Activated effector memory CD4-positive, alpha-beta T cell treated with anti-CD3 and anti-CD28 coated beads, Interleukin-2, amount 50 U/mL, for 16 hours (primary cell): ENCODE data around the gene IQCF2.
"Not testable (repeated sequence)": the region's sequence is repeated elsewhere in the genome, so short reads cannot be mapped to it uniquely, and the experiment has no call there.

Experiments
- DNase-seq: peaks from one replicate; pipeline ENCODE4 v3.0.0-alpha.2; 2020

IQCF2 gene

GRCh38 chr3:51886447-51886846 is 25.0 kb downstream of the IQCF2 start:
- no peak for DNase-seq

- no peak for DNase-seq
Observed at GRCh38 chr3:51887620-51888019, 26.2 kb downstream of the IQCF2 start.

- DNase-seq, result no peak
Observed at GRCh38 chr3:51888463-51889105, 27.2 kb downstream of the IQCF2 start.

- DNase-seq, result no peak
Observed at GRCh38 chr3:51891242-51892039, 30.0 kb downstream of the IQCF2 start.

GRCh38 chr3:51894391-51894790 is 33.0 kb downstream of the IQCF2 start:
- DNase-seq, result no peak

GRCh38 chr3:51894939-51895338 is 33.5 kb downstream of the IQCF2 start:
- no peak for DNase-seq

GRCh38 chr3:51896607-51897305 is 35.3 kb downstream of the IQCF2 start:
- no peak for DNase-seq

GRCh38 chr3:51897391-51897790 is 36.0 kb downstream of the IQCF2 start:
- no peak for DNase-seq

GRCh38 chr3:51900043-51900442 is 38.6 kb downstream of the IQCF2 start:
- DNase-seq, result not testable (repeated sequence)

- peak; percentile 70 for DNase-seq
Observed at GRCh38 chr3:51902361-51902760, 40.9 kb downstream of the IQCF2 start.

GRCh38 chr3:51904034-51904823 is 42.8 kb downstream of the IQCF2 start:
- DNase-seq, result no peak

GRCh38 chr3:51908026-51908425 is 46.6 kb downstream of the IQCF2 start:
- no peak for DNase-seq
